Upper lobe of left lung (tissue), 6 donors: ENCODE results near the gene C5orf24. TPM values are rescaled to one million over a fixed set of nuclear protein-coding genes. Genes with fewer than 3 reads are reported as not detected.

Experiments
- ATAC-seq, 2 donors: fragments of 200-7000 bp; cut with Tn5 transposase; one replicate each; pipeline ENCODE4 v1.9.1; 2022; ENCODE audit warnings: mild to moderate bottlenecking in 2 of 2, moderate library complexity in 2 of 2; ENCODE audit not compliant: low FRiP score in 2 of 2
- DNase-seq, 2 donors: peaks; one replicate each; pipeline ENCODE4 v3.0.0-alpha.2; 2019 to 2020
- H3K27ac ChIP-seq, 4 donors: fragments of 200-600 bp; sonication (generic); one replicate each; pipeline ENCODE4 v1.5.1; 2016 to 2019
- H3K27me3 ChIP-seq, 4 donors: fragments of 200-600 bp; sonication (generic); one replicate each; pipeline ENCODE4 v1.5.1; 2017 to 2019
- H3K36me3 ChIP-seq, 4 donors: fragments of 200-600 bp; sonication (generic); one replicate each; pipeline ENCODE4 v1.5.1; 2016 to 2019
- H3K4me1 ChIP-seq, 4 donors: fragments of 200-600 bp; sonication (generic); one replicate each; pipeline ENCODE4 v1.5.1; 2018 to 2019
- H3K4me3 ChIP-seq, 4 donors: fragments of 200-600 bp; sonication (generic); one replicate each; pipeline ENCODE4 v1.5.1; 2017 to 2019; ENCODE audit warnings: mild to moderate bottlenecking in 2 of 4, moderate library complexity in 1 of 4
- H3K9me3 ChIP-seq, 4 donors: fragments of 200-600 bp; sonication (generic); one replicate each; pipeline ENCODE4 v1.5.1; 2018 to 2019
- EP300 ChIP-seq, 4 donors: sonication (generic); formaldehyde crosslinking; IDR thresholded peaks; one replicate each; pipeline ENCODE4 v1.5.1; 2017; ENCODE audit warnings: antibody characterized with exemption in 4 of 4, control low read depth in 2 of 4
- POLR2A ChIP-seq, 4 donors: fragments of 450-650 bp; IDR thresholded peaks; one replicate each; pipeline ENCODE4 v1.5.1; 2016 to 2017; ENCODE audit warnings: antibody characterized with exemption in 4 of 4, mild to moderate bottlenecking in 2 of 4
- POLR2AphosphoS5 ChIP-seq, 2 donors: sonication (generic); formaldehyde crosslinking; IDR thresholded peaks; one replicate each; pipeline ENCODE4 v1.5.1; 2017; ENCODE audit warnings: antibody characterized with exemption in 2 of 2
- WGBS, 2 donors: methylation state at CpG; one replicate each; pipeline ENCODE4 v1.1.5; 2017 to 2018; 5-methylcytosine and 5-hydroxymethylcytosine counted together
- total RNA-seq, 6 donors: library from RNA; depleted of rRNA in 4 of 6; stranded (reverse); fragments of >200 nt in 4 of 6; gene quantifications; one replicate each; pipeline versions ENCODE4 v1.1.0 to v1.2.1, GENCODE V29; 2016 to 2021
- TF ChIP-seq, protein P1 (sequence below), 6 experiments: fragments of 450-650 bp in 4 of 6; fragments of 200-600 bp in 2 of 6; sonication (generic) in 2 of 6; IDR thresholded peaks; one replicate each; pipeline ENCODE4 v1.5.1; 2016 to 2019; ENCODE audit warnings: antibody characterized with exemption in 6 of 6
- donor health status: DM: no; HTN: no; CAD: no; lungs with moderate emphysema.
- donor health status: DM: no; HTN: yes; CAD: no; lungs with severe emphysema.

Gene C5orf24
- total RNA-seq, 6 donors from 2014 or later: 22.5 to 56.4 (median 35.5) TPM

DNA sequence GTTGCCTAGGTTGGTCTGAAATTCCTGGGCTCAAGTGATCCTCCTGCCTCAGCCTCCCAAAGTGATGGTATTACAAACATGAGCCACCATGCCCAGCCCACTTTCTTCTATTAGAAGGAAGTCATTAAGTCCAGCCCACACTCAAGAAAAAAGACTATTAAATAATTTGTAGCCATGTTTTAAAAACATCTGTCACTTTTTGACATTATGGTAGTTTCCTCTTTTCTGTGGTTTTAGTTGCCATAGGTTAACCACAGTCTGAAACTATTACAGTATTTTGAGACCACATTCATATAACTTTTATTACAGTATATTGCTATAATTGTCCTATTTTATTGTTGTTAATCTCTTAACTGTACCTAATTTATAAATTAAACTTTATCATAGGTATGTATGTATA, 31.9 kb upstream of the C5orf24 start:
- peaks cover 22 to 85% (median 41%) of the 10 kb centered on the region in 4 donors for H3K36me3 ChIP-seq
- ATAC-seq (no peak), DNase-seq (no peak)
- no peaks in the 10 kb centered on the region for H3K27me3 ChIP-seq
- no peak overlapping the region for H3K4me3 ChIP-seq
- no peaks in the 10 kb centered on the region for H3K9me3 ChIP-seq
- no peaks in the 10 kb centered on the region for H3K4me1 ChIP-seq
- TF ChIP-seq POLR2AphosphoS5 (IDR thresholded peaks at IDR 0.05) (no peak), EP300 (IDR thresholded peaks at IDR 0.05) (no peak), POLR2A (IDR thresholded peaks at IDR 0.05) (no peak)
- TF ChIP-seq, protein P1, sequence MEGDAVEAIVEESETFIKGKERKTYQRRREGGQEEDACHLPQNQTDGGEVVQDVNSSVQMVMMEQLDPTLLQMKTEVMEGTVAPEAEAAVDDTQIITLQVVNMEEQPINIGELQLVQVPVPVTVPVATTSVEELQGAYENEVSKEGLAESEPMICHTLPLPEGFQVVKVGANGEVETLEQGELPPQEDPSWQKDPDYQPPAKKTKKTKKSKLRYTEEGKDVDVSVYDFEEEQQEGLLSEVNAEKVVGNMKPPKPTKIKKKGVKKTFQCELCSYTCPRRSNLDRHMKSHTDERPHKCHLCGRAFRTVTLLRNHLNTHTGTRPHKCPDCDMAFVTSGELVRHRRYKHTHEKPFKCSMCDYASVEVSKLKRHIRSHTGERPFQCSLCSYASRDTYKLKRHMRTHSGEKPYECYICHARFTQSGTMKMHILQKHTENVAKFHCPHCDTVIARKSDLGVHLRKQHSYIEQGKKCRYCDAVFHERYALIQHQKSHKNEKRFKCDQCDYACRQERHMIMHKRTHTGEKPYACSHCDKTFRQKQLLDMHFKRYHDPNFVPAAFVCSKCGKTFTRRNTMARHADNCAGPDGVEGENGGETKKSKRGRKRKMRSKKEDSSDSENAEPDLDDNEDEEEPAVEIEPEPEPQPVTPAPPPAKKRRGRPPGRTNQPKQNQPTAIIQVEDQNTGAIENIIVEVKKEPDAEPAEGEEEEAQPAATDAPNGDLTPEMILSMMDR (IDR thresholded peaks at IDR 0.05): no peak
- no peak overlapping the region for H3K27ac ChIP-seq

DNA sequence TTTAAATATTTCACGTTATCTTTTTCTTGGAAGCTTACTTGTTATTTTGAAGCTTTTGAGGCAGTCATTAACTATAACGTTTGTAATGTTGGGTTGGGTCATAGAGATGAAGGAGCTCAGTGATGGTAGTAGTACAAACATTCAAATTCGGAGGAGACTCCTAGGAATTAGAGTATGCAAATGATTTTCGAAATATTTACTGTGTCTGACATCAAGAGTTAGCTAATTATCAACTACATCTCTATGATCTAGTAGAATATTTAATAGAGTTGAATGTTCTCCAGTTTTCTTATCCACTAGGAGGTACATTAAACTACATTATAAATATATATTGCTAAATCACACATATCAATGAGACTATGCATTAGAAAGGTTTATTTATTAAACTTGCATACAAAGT, 28.8 kb upstream of the C5orf24 start:
- Histone ChIP-seq H3K27me3 (no peaks in the 10 kb centered on the region), H3K4me3 (no peak overlapping the region), H3K4me1 (peaks cover 0 to 7% (median 0%) of the 10 kb centered on the region in 4 donors), H3K36me3 (peaks cover 21 to 86% (median 56%) of the 10 kb centered on the region in 4 donors), H3K27ac (no peak overlapping the region), H3K9me3 (no peaks in the 10 kb centered on the region)
- 79 to 90% methylated on average over 4 of the region's 4 CpGs for WGBS, 2 donors
- no peak for ATAC-seq
- TF ChIP-seq POLR2AphosphoS5 (IDR thresholded peaks at IDR 0.05) (no peak), POLR2A (IDR thresholded peaks at IDR 0.05) (no peak), EP300 (IDR thresholded peaks at IDR 0.05) (no peak)
- TF ChIP-seq, protein P1 (IDR thresholded peaks at IDR 0.05): no peak
- DNase-seq: no peak

GRCh38 chr5:134818776-134819175, 27.0 kb upstream of the C5orf24 start:
- H3K4me1 ChIP-seq: peaks cover 0 to 7% (median 0%) of the 10 kb centered on the region in 4 donors
- WGBS, 2 donors: 79 to 92% methylated on average over 4 of the region's 4 CpGs
- no peak overlapping the region for H3K4me3 ChIP-seq
- DNase-seq (no peak), ATAC-seq (no peak)
- no peak overlapping the region for H3K27ac ChIP-seq
- no peaks in the 10 kb centered on the region for H3K9me3 ChIP-seq
- peaks cover 11 to 86% (median 53%) of the 10 kb centered on the region in 4 donors for H3K36me3 ChIP-seq
- H3K27me3 ChIP-seq: no peaks in the 10 kb centered on the region
- TF ChIP-seq EP300 (IDR thresholded peaks at IDR 0.05) (no peak), POLR2AphosphoS5 (IDR thresholded peaks at IDR 0.05) (no peak), POLR2A (IDR thresholded peaks at IDR 0.05) (no peak)
- TF ChIP-seq, protein P1 (IDR thresholded peaks at IDR 0.05): no peak

GRCh38 chr5:134819407-134819963, 26.3 kb upstream of the C5orf24 start:
- no peaks in the 10 kb centered on the region for H3K27me3 ChIP-seq
- WGBS, 2 donors: 86 to 90% methylated on average over 4 of the region's 4 CpGs
- H3K27ac ChIP-seq: no peak overlapping the region
- H3K9me3 ChIP-seq: no peaks in the 10 kb centered on the region
- no peak overlapping the region for H3K4me3 ChIP-seq
- no peak for TF ChIP-seq EP300 (IDR thresholded peaks at IDR 0.05)
- no peak for TF ChIP-seq POLR2A (IDR thresholded peaks at IDR 0.05)
- TF ChIP-seq POLR2AphosphoS5 (IDR thresholded peaks at IDR 0.05): no peak
- TF ChIP-seq, protein P1 (IDR thresholded peaks at IDR 0.05): no peak
- peaks cover 0 to 7% (median 0%) of the 10 kb centered on the region in 4 donors for H3K4me1 ChIP-seq
- DNase-seq (peak in 1 of 2 donors; percentile 40), ATAC-seq (peak in 1 of 2 donors; percentile 26)
- peaks cover 11 to 86% (median 55%) of the 10 kb centered on the region in 4 donors for H3K36me3 ChIP-seq

- H3K36me3 ChIP-seq: peaks cover 11 to 91% (median 51%) of the 10 kb centered on the region in 4 donors
- no peak overlapping the region for H3K4me3 ChIP-seq
- H3K4me1 ChIP-seq: peaks cover 0 to 7% (median 0%) of the 10 kb centered on the region in 4 donors
- H3K9me3 ChIP-seq: no peaks in the 10 kb centered on the region
- 83 to 92% methylated on average over 7 of the region's 7 CpGs for WGBS, 2 donors
- H3K27me3 ChIP-seq: no peaks in the 10 kb centered on the region
- no peak overlapping the region for H3K27ac ChIP-seq
- ATAC-seq (no peak), DNase-seq (no peak)
- TF ChIP-seq, protein P1 (IDR thresholded peaks at IDR 0.05): no peak
- TF ChIP-seq POLR2A (IDR thresholded peaks at IDR 0.05) (no peak), EP300 (IDR thresholded peaks at IDR 0.05) (no peak), POLR2AphosphoS5 (IDR thresholded peaks at IDR 0.05) (no peak)
Observed at GRCh38 chr5:134821841-134822240, 23.9 kb upstream of the C5orf24 start.
